Thyroid gland (tissue), 4 donors: ENCODE data around the gene PPIF.

Experiments used
- POLR2A ChIP-seq, 2 donors: fragments of 450-650 bp; IDR thresholded peaks; one replicate each; pipeline ENCODE4 v1.6.1; 2017; ENCODE audit warnings: antibody characterized with exemption in 2 of 2, mild to moderate bottlenecking in 2 of 2, moderate library complexity in 1 of 2
- TF ChIP-seq, protein P1 (sequence below), 6 experiments: fragments of 200-600 bp in 3 of 6; fragments of 450-650 bp in 3 of 6; sonication (generic) in 3 of 6; IDR thresholded peaks; one replicate each; pipeline ENCODE4 v1.5.1; 2016 to 2019; ENCODE audit warnings: antibody characterized with exemption in 6 of 6, mild to moderate bottlenecking in 2 of 6, inconsistent platforms in 1 of 6, moderate library complexity in 1 of 6

DNA sequence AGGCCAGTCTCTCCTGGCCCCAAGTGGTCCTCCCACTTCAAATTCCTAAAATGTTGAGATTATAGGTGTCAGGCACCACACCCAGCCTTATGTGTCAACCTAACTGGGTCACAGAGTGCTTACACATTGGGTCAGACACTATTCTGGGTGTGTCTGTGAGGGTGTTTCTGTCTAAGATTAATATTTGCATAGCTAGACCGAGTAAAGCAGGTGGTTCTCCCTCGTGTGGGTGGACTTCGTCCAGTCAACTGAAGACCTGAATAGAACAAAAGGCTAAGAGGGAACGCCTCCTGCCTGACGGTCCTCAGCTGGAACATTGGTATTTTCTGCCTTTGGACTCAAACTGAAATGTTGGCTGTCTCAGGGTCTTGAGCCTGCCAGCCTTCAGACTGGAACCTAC lies 11.5 kb downstream of the PPIF start:
- TF ChIP-seq, protein P1, sequence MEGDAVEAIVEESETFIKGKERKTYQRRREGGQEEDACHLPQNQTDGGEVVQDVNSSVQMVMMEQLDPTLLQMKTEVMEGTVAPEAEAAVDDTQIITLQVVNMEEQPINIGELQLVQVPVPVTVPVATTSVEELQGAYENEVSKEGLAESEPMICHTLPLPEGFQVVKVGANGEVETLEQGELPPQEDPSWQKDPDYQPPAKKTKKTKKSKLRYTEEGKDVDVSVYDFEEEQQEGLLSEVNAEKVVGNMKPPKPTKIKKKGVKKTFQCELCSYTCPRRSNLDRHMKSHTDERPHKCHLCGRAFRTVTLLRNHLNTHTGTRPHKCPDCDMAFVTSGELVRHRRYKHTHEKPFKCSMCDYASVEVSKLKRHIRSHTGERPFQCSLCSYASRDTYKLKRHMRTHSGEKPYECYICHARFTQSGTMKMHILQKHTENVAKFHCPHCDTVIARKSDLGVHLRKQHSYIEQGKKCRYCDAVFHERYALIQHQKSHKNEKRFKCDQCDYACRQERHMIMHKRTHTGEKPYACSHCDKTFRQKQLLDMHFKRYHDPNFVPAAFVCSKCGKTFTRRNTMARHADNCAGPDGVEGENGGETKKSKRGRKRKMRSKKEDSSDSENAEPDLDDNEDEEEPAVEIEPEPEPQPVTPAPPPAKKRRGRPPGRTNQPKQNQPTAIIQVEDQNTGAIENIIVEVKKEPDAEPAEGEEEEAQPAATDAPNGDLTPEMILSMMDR (IDR thresholded peaks at IDR 0.05): no peak
- no peak for TF ChIP-seq POLR2A (IDR thresholded peaks at IDR 0.05)
